H9 (cell line): ENCODE results near the gene NHLRC4. TPM values are rescaled to one million over a fixed set of nuclear protein-coding genes. Genes with fewer than 3 reads are reported as not detected.

Experiments used
- DNase-seq: peaks from one replicate; pipeline ENCODE4 v3.0.0-alpha.2; 2017
- H2AFZ ChIP-seq: one replicate; pipeline ENCODE4 v1.6.1; 2013; ENCODE audit warnings: mild to moderate bottlenecking, low read length, control low read depth, moderate library complexity
- H2AK5ac ChIP-seq: 2 replicates; pipeline ENCODE4 v1.6.1; 2013; ENCODE audit warnings: low read length, control low read depth, mixed read lengths; ENCODE audit not compliant: insufficient read length
- H2BK120ac ChIP-seq: one replicate; pipeline ENCODE4 v1.6.1; 2013; ENCODE audit warnings: low read depth, mild to moderate bottlenecking, low read length, control low read depth, inconsistent platforms; ENCODE audit not compliant: poor library complexity, severe bottlenecking
- H2BK12ac ChIP-seq: 2 replicates; pipeline ENCODE4 v1.6.1; 2013; ENCODE audit warnings: low read length, control low read depth, mixed read lengths, low read depth; ENCODE audit not compliant: insufficient read length
- H2BK15ac ChIP-seq: 2 replicates; pipeline ENCODE4 v1.6.1; 2013; ENCODE audit warnings: low read depth, low read length, control low read depth
- H2BK20ac ChIP-seq: one replicate; pipeline ENCODE4 v1.6.1; 2013; ENCODE audit warnings: low read depth, mild to moderate bottlenecking, low read length, control low read depth, inconsistent platforms; ENCODE audit not compliant: poor library complexity, severe bottlenecking
- H2BK5ac ChIP-seq: 2 replicates; pipeline ENCODE4 v1.6.1; 2013; ENCODE audit warnings: low read length, control low read depth, mixed read lengths; ENCODE audit not compliant: insufficient read length
- H3K14ac ChIP-seq: 2 replicates; pipeline ENCODE4 v1.6.1; 2013; ENCODE audit warnings: low read length, control low read depth; ENCODE audit not compliant: insufficient read depth
- H3K18ac ChIP-seq: 2 replicates; pipeline ENCODE4 v1.6.1; 2013; ENCODE audit warnings: low read depth, mild to moderate bottlenecking, mixed read lengths, low read length, control low read depth; ENCODE audit not compliant: insufficient read length
- H3K23ac ChIP-seq: 2 replicates; pipeline ENCODE4 v1.6.1; 2013; ENCODE audit warnings: low read length, control low read depth, mixed read lengths, low read depth; ENCODE audit not compliant: insufficient read length
- H3K23me2 ChIP-seq: 2 replicates; pipeline ENCODE4 v1.6.1; 2013; ENCODE audit warnings: low read depth, mild to moderate bottlenecking, mixed read lengths, low read length, control low read depth; ENCODE audit not compliant: insufficient read length, poor library complexity, severe bottlenecking
- H3K27ac ChIP-seq: 2 replicates; pipeline ENCODE4 v1.5.1; 2013; ENCODE audit warnings: low read length, control low read depth, mixed read lengths, low read depth; ENCODE audit not compliant: insufficient read length
- H3K27me3 ChIP-seq: 2 replicates; pipeline ENCODE4 v1.6.1; 2013; ENCODE audit warnings: low read length, control low read depth, inconsistent platforms; ENCODE audit not compliant: insufficient read depth
- H3K4ac ChIP-seq: 2 replicates; pipeline ENCODE4 v1.6.1; 2013; ENCODE audit warnings: low read depth, mild to moderate bottlenecking, control low read depth, inconsistent platforms, low read length, moderate library complexity
- H3K4me1 ChIP-seq: 2 replicates; pipeline ENCODE4 v1.6.1; 2013; ENCODE audit warnings: low read length, control low read depth, inconsistent platforms; ENCODE audit not compliant: insufficient read depth
- H3K4me2 ChIP-seq: 2 replicates; pipeline ENCODE4 v1.6.1; 2013; ENCODE audit warnings: low read length, control low read depth, mixed read lengths; ENCODE audit not compliant: insufficient read length, insufficient read depth
- H3K56ac ChIP-seq: 2 replicates; pipeline ENCODE4 v1.6.1; 2013; ENCODE audit warnings: low read depth, mild to moderate bottlenecking, mixed read lengths, low read length, control low read depth; ENCODE audit not compliant: insufficient read length
- H3K79me1 ChIP-seq: 2 replicates; pipeline ENCODE4 v1.6.1; 2013; ENCODE audit warnings: low read depth, mild to moderate bottlenecking, moderate library complexity, low read length, control low read depth, inconsistent platforms; ENCODE audit not compliant: insufficient read depth, poor library complexity, severe bottlenecking
- H3K79me2 ChIP-seq: 2 replicates; pipeline ENCODE4 v1.6.1; 2013; ENCODE audit warnings: low read length, control low read depth, inconsistent platforms; ENCODE audit not compliant: insufficient read depth
- H3K9ac ChIP-seq: 2 replicates; pipeline ENCODE4 v1.6.1; 2013; ENCODE audit warnings: low read length, control low read depth, mixed read lengths; ENCODE audit not compliant: insufficient read length; ENCODE audit errors: extremely low read depth
- H3K9me3 ChIP-seq: one replicate; pipeline ENCODE4 v1.6.1; 2013; ENCODE audit warnings: low read depth, low read length, inconsistent platforms; ENCODE audit not compliant: control insufficient read depth
- H3T11ph ChIP-seq: one replicate; pipeline ENCODE4 v1.6.1; 2013; ENCODE audit warnings: mild to moderate bottlenecking, low read length, control low read depth, inconsistent platforms
- H4K20me1 ChIP-seq: one replicate; pipeline ENCODE4 v1.6.1; 2013; ENCODE audit not compliant: control insufficient read depth, insufficient read length, insufficient read depth
- H4K5ac ChIP-seq: 2 replicates; pipeline ENCODE4 v1.6.1; 2013; ENCODE audit warnings: low read depth, mild to moderate bottlenecking, mixed read lengths, low read length, control low read depth; ENCODE audit not compliant: insufficient read length
- H4K8ac ChIP-seq: replicated peaks from 2 replicates; pipeline ENCODE4 v1.6.1; 2013; ENCODE audit warnings: low read length, control low read depth, mixed read lengths, low read depth; ENCODE audit not compliant: insufficient read length
- H4K91ac ChIP-seq: 2 replicates; pipeline ENCODE4 v1.6.1; 2013; ENCODE audit warnings: low read depth, mild to moderate bottlenecking, moderate library complexity, mixed read lengths, low read length, control low read depth; ENCODE audit not compliant: insufficient read length
- H3K27ac Mint-ChIP-seq, 3 experiments: 2 replicates in 2 of 3; 3 replicates in 1 of 3; pipeline ENCODE4 v1.8.0; 2020 to 2021; ENCODE audit warnings: mixed read lengths in 3 of 3, mild to moderate bottlenecking in 1 of 3, moderate library complexity in 1 of 3
- H3K27me3 Mint-ChIP-seq: 2 replicates; pipeline ENCODE4 v1.8.0; 2021; ENCODE audit warnings: low read depth, mild to moderate bottlenecking, moderate library complexity, mixed read lengths
- H3K36me3 Mint-ChIP-seq, 3 experiments: 2 replicates in 2 of 3; 3 replicates in 1 of 3; pipeline ENCODE4 v1.8.0; 2020 to 2021; ENCODE audit warnings: low read depth in 3 of 3, mixed read lengths in 3 of 3; ENCODE audit not compliant: insufficient read depth in 1 of 3
- H3K4me1 Mint-ChIP-seq, 2 experiments: 2 replicates each; pipeline ENCODE4 v1.8.0; 2020; ENCODE audit warnings: mixed read lengths in 2 of 2
- H3K4me3 Mint-ChIP-seq, 2 experiments: 2 replicates in 1 of 2; 3 replicates in 1 of 2; pipeline ENCODE4 v1.8.0; 2020 to 2021; ENCODE audit warnings: mild to moderate bottlenecking in 2 of 2, mixed read lengths in 2 of 2, moderate library complexity in 1 of 2
- H3K9me3 Mint-ChIP-seq, 2 experiments: 2 replicates in 1 of 2; 3 replicates in 1 of 2; pipeline ENCODE4 v1.8.0; 2020; ENCODE audit warnings: mild to moderate bottlenecking in 2 of 2, mixed read lengths in 2 of 2, moderate library complexity in 1 of 2
- CTCF ChIP-seq: fragments of 200-600 bp; sonication (generic); conservative IDR thresholded peaks from 3 replicates; pipeline ENCODE4 v1.8.0; 2021; ENCODE audit warnings: antibody characterized with exemption, mild to moderate bottlenecking
- WGBS: extraction: QIAGEN DNeasy Blood & Tissue Kit; methylation state at CpG from one replicate; pipeline ENCODE4 v1.1.7; 2013; ENCODE audit warnings: missing lambda C conversion rate, low lambda C conversion rate, mixed read lengths; ENCODE audit not compliant: insufficient read length; ENCODE audit errors: extremely low coverage; 5-methylcytosine and 5-hydroxymethylcytosine counted together
- total RNA-seq: library from RNA; stranded (reverse); gene quantifications from 2 replicates; pipeline ENCODE4 v1.2.1, GENCODE V29; 2021

Gene NHLRC4
- total RNA-seq, 1 experiment from 2014 or later: 0.42 TPM

- Histone ChIP-seq H2BK120ac (no peak overlapping the region), H2AK5ac (no peak overlapping the region), H3K9ac (no peak overlapping the region), H3K23me2 (peaks cover 5% of the 10 kb centered on the region), H4K91ac (no peak overlapping the region), H3K4ac (no peak overlapping the region), H4K5ac (no peak overlapping the region), H3K14ac (no peak overlapping the region; the same call in 1 of the 2 replicates), H3K4me2 (no peak overlapping the region), H3K79me1 (no peaks in the 10 kb centered on the region), H3K4me1 (no peaks in the 10 kb centered on the region), H3K56ac (no peak overlapping the region), H3K9me3 (no peaks in the 10 kb centered on the region), H2BK5ac (no peak overlapping the region), H3K27me3 (no peaks in the 10 kb centered on the region), H2BK12ac (no peak overlapping the region), H3K79me2 (no peaks in the 10 kb centered on the region; the same call in 1 of the 2 replicates), H3K18ac (no peak overlapping the region), H3K23ac (no peak overlapping the region), H2AFZ (no peak overlapping the region), H2BK15ac (no peak overlapping the region), H4K8ac (no peak overlapping the region), H4K20me1 (no peaks in the 10 kb centered on the region), H3T11ph (no peak overlapping the region), H3K27ac (no peak overlapping the region), H2BK20ac (no peak overlapping the region)
- Mint-ChIP-seq H3K36me3 (peaks cover 0 to 4% (median 3%) of the 10 kb centered on the region in 3 experiments; a peak in 4 of 7 replicates), H3K27ac (no peak overlapping the region), H3K27me3 (peaks cover under 1% of the 10 kb centered on the region; the same call in 1 of the 2 replicates), H3K4me3 (no peak overlapping the region), H3K4me1 (peaks cover 9 to 24% of the 10 kb centered on the region in 2 experiments), H3K9me3 (no peaks in the 10 kb centered on the region)
- DNase-seq: no peak
- no peak for TF ChIP-seq CTCF
- no CpG with 5 or more reads among the region's 46 CpGs for WGBS
These were observed 7.4 kb downstream of the NHLRC4 start for GRCh38 chr16:574021-574760.
